ENCODE data around the gene FRMD1. TPM values are rescaled to one million over a fixed set of nuclear protein-coding genes. Genes with fewer than 3 reads are reported as not detected.

Gene FRMD1
- total and polyA plus RNA-seq, 8 donors: 0.02 to 0.15 TPM; not detected in 6

- ATAC-seq (no peak), FAIRE-seq (no peak), DNase-seq (no peak)
- intact Hi-C loops (cut with DNase I): no loop called here
- 74 to 75% methylated on average over 13 of the region's 13 CpGs for WGBS, 2 donors
- H3K4me1 ChIP-seq: no peaks in the 10 kb centered on the region
- H3K36me3 ChIP-seq: no peaks in the 10 kb centered on the region
- no peak for TF ChIP-seq CTCF (IDR thresholded peaks at IDR 0.05)
- H3K9me3 ChIP-seq: no peaks in the 10 kb centered on the region
- H3K27me3 ChIP-seq: no peaks in the 10 kb centered on the region
- H3K4me3 ChIP-seq: no peak overlapping the region
- H3K27ac ChIP-seq: no peak overlapping the region
These were observed 3.8 kb downstream of the FRMD1 start for GRCh38 chr6:168075216-168075615.

- Histone ChIP-seq H3K9me3 (no peaks in the 10 kb centered on the region), H3K4me3 (no peak overlapping the region), H3K4me1 (no peaks in the 10 kb centered on the region), H3K36me3 (no peaks in the 10 kb centered on the region), H3K27ac (no peak overlapping the region), H3K27me3 (no peaks in the 10 kb centered on the region)
- intact Hi-C loops (cut with DNase I): loop anchor here in 1 of 3 donors (5.0 kb wide), 1 partner anchor 53 kb away; no protein-coding TSS in a partner anchor
- no peak for FAIRE-seq
- 64 to 70% methylated on average over 13 of the region's 13 CpGs for WGBS, 2 donors
- ATAC-seq: no peak
- no peak for TF ChIP-seq CTCF (IDR thresholded peaks at IDR 0.05)
- DNase-seq: no peak
These were observed 4.9 kb downstream of the FRMD1 start for GRCh38 chr6:168073937-168074730.

- H3K4me3 ChIP-seq: no peak overlapping the region
- no peak for FAIRE-seq
These were observed 6.3 kb downstream of the FRMD1 start for GRCh38 chr6:168072730-168073129.

GRCh38 chr6:168072261-168072660 is 6.8 kb downstream of the FRMD1 start:
- FAIRE-seq (no peak), DNase-seq (no peak), ATAC-seq (no peak)
- no peak overlapping the region for H3K27ac ChIP-seq
- no peak for TF ChIP-seq CTCF (IDR thresholded peaks at IDR 0.05)
- H3K27me3 ChIP-seq: no peaks in the 10 kb centered on the region
- H3K36me3 ChIP-seq: no peaks in the 10 kb centered on the region
- H3K4me3 ChIP-seq: no peak overlapping the region
- intact Hi-C loops (cut with DNase I): loop anchor here in 1 of 3 donors (5.0 kb wide), 1 partner anchor 55 kb away; no protein-coding TSS in a partner anchor
- no peaks in the 10 kb centered on the region for H3K4me1 ChIP-seq
- WGBS, 2 donors: 85 to 90% methylated on average over 24 of the region's 24 CpGs
- H3K9me3 ChIP-seq: no peaks in the 10 kb centered on the region

More at GRCh38 chr6:168072730-168073129, 6.3 kb downstream of the FRMD1 start:
- Histone ChIP-seq H3K4me1 (no peaks in the 10 kb centered on the region), H3K27ac (no peak overlapping the region), H3K36me3 (no peaks in the 10 kb centered on the region), H3K27me3 (no peaks in the 10 kb centered on the region), H3K9me3 (no peaks in the 10 kb centered on the region)
- intact Hi-C loops (cut with DNase I): loop anchor here in 1 of 3 donors (5.0 kb wide), 1 partner anchor 55 kb away; no protein-coding TSS in a partner anchor
- WGBS, 2 donors: 65 to 69% methylated on average over 4 of the region's 4 CpGs
- no peak for ATAC-seq
- DNase-seq: no peak
- TF ChIP-seq CTCF (IDR thresholded peaks at IDR 0.05): no peak

GRCh38 chr6:168071620-168072019 is 7.4 kb downstream of the FRMD1 start:
- Histone ChIP-seq H3K4me3 (no peak overlapping the region), H3K9me3 (no peaks in the 10 kb centered on the region), H3K27me3 (no peaks in the 10 kb centered on the region), H3K4me1 (no peaks in the 10 kb centered on the region), H3K36me3 (no peaks in the 10 kb centered on the region), H3K27ac (no peak overlapping the region)
- FAIRE-seq (no peak), DNase-seq (no peak), ATAC-seq (peak in 2 of 4 donors; percentile 25 to 90)
- TF ChIP-seq CTCF (IDR thresholded peaks at IDR 0.05): no peak
- intact Hi-C loops (cut with DNase I): loop anchor here in 1 of 3 donors (5.0 kb wide), 1 partner anchor 56 kb away; no protein-coding TSS in a partner anchor
- WGBS, 2 donors: 49 to 64% methylated on average over 9 of the region's 9 CpGs

Measured in pancreas (tissue), 10 donors.